ENCODE measurements around the gene GOSR2.

GOSR2 gene

DNA sequence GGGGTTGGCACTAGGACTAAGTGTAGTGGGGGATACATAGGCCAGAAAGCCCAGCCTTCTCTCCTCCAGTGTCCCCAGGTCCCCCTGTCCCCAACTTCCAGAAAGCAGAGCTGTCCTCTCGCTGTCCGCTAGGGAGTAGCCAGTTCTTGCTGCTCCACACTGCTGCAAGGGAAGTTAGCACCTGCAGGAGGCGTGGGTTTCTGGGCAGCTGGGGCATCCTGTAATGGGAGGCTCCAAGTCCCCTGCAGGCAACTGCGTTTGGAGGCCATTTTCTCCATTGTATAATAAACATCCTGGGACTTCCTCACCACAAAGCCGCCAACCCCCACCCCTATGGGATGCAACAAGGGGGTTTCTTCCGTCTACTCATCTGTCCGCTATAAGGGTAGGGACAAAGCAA lies 54.4 kb downstream of the GOSR2 start:
- H4K20me1 ChIP-seq (ENCODE audit: insufficient read depth, low read length, poor library complexity, severe bottlenecking), result no peaks in the 10 kb centered on the region
- no peaks in the 10 kb centered on the region for H3K4me1 ChIP-seq (ENCODE audit: insufficient read depth, low read length, poor library complexity, severe bottlenecking)
- TF ChIP-seq CTCF (conservative IDR thresholded peaks at IDR 0.05; ENCODE audit: low read length) (no peak; the same call in 1 of the 2 replicates), EZH2phosphoT487 (IDR thresholded peaks at IDR 0.05; ENCODE audit: borderline replicate concordance) (no peak)
- H2AFZ ChIP-seq (ENCODE audit: low read length), result no peak overlapping the region
- H3K9ac ChIP-seq (ENCODE audit: low read depth, low read length, poor library complexity, severe bottlenecking), result no peak overlapping the region
- no peaks in the 10 kb centered on the region for H3K36me3 ChIP-seq (ENCODE audit: insufficient read depth, low read length)
- H3K79me2 ChIP-seq (ENCODE audit: insufficient read depth, low read length), result no peaks in the 10 kb centered on the region
- no peak overlapping the region for H3K4me3 ChIP-seq (ENCODE audit: low read length, poor library complexity, severe bottlenecking)
- H3K9me3 ChIP-seq (ENCODE audit: insufficient read depth, low read depth, low read length), result no peaks in the 10 kb centered on the region
- no peaks in the 10 kb centered on the region for H3K9me2 ChIP-seq (replicated peaks; ENCODE audit: low read depth, low read length)
- no peaks in the 10 kb centered on the region for H3K27me3 ChIP-seq (ENCODE audit: insufficient read depth, low read length, poor library complexity, severe bottlenecking)
- H3K4me2 ChIP-seq (ENCODE audit: low read depth, low read length, poor library complexity, severe bottlenecking), result no peak overlapping the region
- no peaks in the 10 kb centered on the region for H3F3A ChIP-seq (ENCODE audit: low read depth)

GRCh38 chr17:46977750-46978488 lies 55.0 kb downstream of the GOSR2 start:
- Histone ChIP-seq H3K9me2 (replicated peaks; ENCODE audit: low read depth, low read length) (no peaks in the 10 kb centered on the region), H3K4me2 (ENCODE audit: low read depth, low read length, poor library complexity, severe bottlenecking) (no peak overlapping the region), H3K4me1 (ENCODE audit: insufficient read depth, low read length, poor library complexity, severe bottlenecking) (no peaks in the 10 kb centered on the region), H3K9ac (ENCODE audit: low read depth, low read length, poor library complexity, severe bottlenecking) (no peak overlapping the region), H2AFZ (ENCODE audit: low read length) (no peak overlapping the region), H3K27me3 (ENCODE audit: insufficient read depth, low read length, poor library complexity, severe bottlenecking) (no peaks in the 10 kb centered on the region), H3K36me3 (ENCODE audit: insufficient read depth, low read length) (no peaks in the 10 kb centered on the region), H3K4me3 (ENCODE audit: low read length, poor library complexity, severe bottlenecking) (no peak overlapping the region), H3F3A (ENCODE audit: low read depth) (no peaks in the 10 kb centered on the region), H4K20me1 (ENCODE audit: insufficient read depth, low read length, poor library complexity, severe bottlenecking) (no peaks in the 10 kb centered on the region), H3K79me2 (ENCODE audit: insufficient read depth, low read length) (no peaks in the 10 kb centered on the region), H3K9me3 (ENCODE audit: insufficient read depth, low read depth, low read length) (no peaks in the 10 kb centered on the region)
- TF ChIP-seq EZH2phosphoT487 (IDR thresholded peaks at IDR 0.05; ENCODE audit: borderline replicate concordance) (no peak), CTCF (conservative IDR thresholded peaks at IDR 0.05; ENCODE audit: low read length) (no peak)

GRCh38 chr17:46978489-46979146 lies 55.7 kb downstream of the GOSR2 start:
- H2AFZ ChIP-seq (ENCODE audit: low read length), result no peak overlapping the region
- no peaks in the 10 kb centered on the region for H3K4me1 ChIP-seq (ENCODE audit: insufficient read depth, low read length, poor library complexity, severe bottlenecking)
- H3K27me3 ChIP-seq (ENCODE audit: insufficient read depth, low read length, poor library complexity, severe bottlenecking), result no peaks in the 10 kb centered on the region
- H3K36me3 ChIP-seq (ENCODE audit: insufficient read depth, low read length), result no peaks in the 10 kb centered on the region
- no peaks in the 10 kb centered on the region for H3K9me3 ChIP-seq (ENCODE audit: insufficient read depth, low read depth, low read length)
- H3K9ac ChIP-seq (ENCODE audit: low read depth, low read length, poor library complexity, severe bottlenecking), result no peak overlapping the region
- H3K4me3 ChIP-seq (ENCODE audit: low read length, poor library complexity, severe bottlenecking), result no peak overlapping the region
- no peak overlapping the region for H3K4me2 ChIP-seq (ENCODE audit: low read depth, low read length, poor library complexity, severe bottlenecking)
- TF ChIP-seq CTCF (conservative IDR thresholded peaks at IDR 0.05; ENCODE audit: low read length), result no peak
- TF ChIP-seq EZH2phosphoT487 (IDR thresholded peaks at IDR 0.05; ENCODE audit: borderline replicate concordance), result no peak
- no peaks in the 10 kb centered on the region for H3F3A ChIP-seq (ENCODE audit: low read depth)
- H4K20me1 ChIP-seq (ENCODE audit: insufficient read depth, low read length, poor library complexity, severe bottlenecking), result no peaks in the 10 kb centered on the region
- H3K79me2 ChIP-seq (ENCODE audit: insufficient read depth, low read length), result no peaks in the 10 kb centered on the region
- no peaks in the 10 kb centered on the region for H3K9me2 ChIP-seq (replicated peaks; ENCODE audit: low read depth, low read length)
